IMR-90 (cell line): ENCODE results near the gene EID1. TPM values are rescaled to one million over a fixed set of nuclear protein-coding genes. Genes with fewer than 3 reads are reported as not detected.

Experiments
- ATAC-seq: fragments of 200-7000 bp; cut with Tn5 transposase; 2 replicates; pipeline ENCODE4 v1.9.1; 2020; ENCODE audit warnings: low read depth, mild to moderate bottlenecking, moderate library complexity
- BruUV-seq: library from RNA; stranded (reverse); fragments of 400-500 nt; replicated peaks from 2 replicates; lab custom pipeline; 2021; lab: Mats Ljungman, UMichigan
- CTCF ChIA-PET: fragments of 300-600 bp; formaldehyde crosslinking; extraction: SDS; loops from one replicate; lab custom pipeline; 2021; ENCODE audit warnings: antibody characterized with exemption; lab: Yijun Ruan, JAX
- POLR2A ChIA-PET: fragments of 300-600 bp; sonication (Branson Sonifier 250); formaldehyde crosslinking; loops from one replicate; lab custom pipeline; 2022; ENCODE audit warnings: antibody characterized with exemption; ENCODE audit not compliant: unreplicated experiment; lab: Charles Lee
- DNase-seq: peaks from one replicate; pipeline ENCODE4 v3.0.0; 2013
- H2AFZ ChIP-seq: replicated peaks from 2 replicates; pipeline ENCODE3; 2013; ENCODE audit warnings: low read length, mild to moderate bottlenecking; ENCODE audit not compliant: poor library complexity
- H2AK5ac ChIP-seq: 2 replicates; pipeline ENCODE4 v1.6.1; 2013; ENCODE audit warnings: low read depth, low read length, inconsistent platforms
- H2AK9ac ChIP-seq: replicated peaks from 2 replicates; pipeline ENCODE3; 2013; ENCODE audit warnings: mild to moderate bottlenecking, low read depth, low read length, moderate library complexity; ENCODE audit not compliant: poor library complexity
- H2BK120ac ChIP-seq: 2 replicates; pipeline ENCODE4 v1.6.1; 2013; ENCODE audit warnings: low read depth, low read length, inconsistent platforms
- H2BK15ac ChIP-seq: 3 replicates; pipeline ENCODE4 v1.6.1; 2013; ENCODE audit warnings: low read depth, low read length, inconsistent platforms
- H2BK20ac ChIP-seq: 2 replicates; pipeline ENCODE4 v1.6.1; 2013; ENCODE audit warnings: low read depth, mild to moderate bottlenecking, inconsistent platforms, low read length, moderate library complexity
- H2BK5ac ChIP-seq: 2 replicates; pipeline ENCODE4 v1.6.1; 2013; ENCODE audit warnings: mild to moderate bottlenecking, low read depth, low read length, inconsistent platforms; ENCODE audit not compliant: poor library complexity, severe bottlenecking
- H3K14ac ChIP-seq: replicated peaks from 2 replicates; pipeline ENCODE4 v1.6.1; 2013; ENCODE audit warnings: low read depth, low read length, inconsistent platforms
- H3K18ac ChIP-seq: 2 replicates; pipeline ENCODE4 v1.6.1; 2013; ENCODE audit warnings: low read depth, low read length, control low read depth
- H3K23ac ChIP-seq: 2 replicates; pipeline ENCODE4 v1.6.1; 2013; ENCODE audit warnings: low read depth, low read length, inconsistent platforms
- H3K27ac ChIP-seq: 2 replicates; pipeline ENCODE4 v1.5.1; 2013; ENCODE audit warnings: mild to moderate bottlenecking, control low read depth, low read length; ENCODE audit not compliant: insufficient read depth
- H3K27me3 ChIP-seq: 2 replicates; pipeline ENCODE4 v1.6.1; 2013; ENCODE audit warnings: low read length; ENCODE audit not compliant: control insufficient read depth, insufficient read depth
- H3K36me3 ChIP-seq: 2 replicates; pipeline ENCODE4 v1.6.1; 2013; ENCODE audit warnings: low read length, mixed read lengths; ENCODE audit not compliant: control insufficient read depth, insufficient read depth
- H3K4ac ChIP-seq: 2 replicates; pipeline ENCODE4 v1.6.1; 2013; ENCODE audit warnings: low read depth, low read length, inconsistent platforms
- H3K4me1 ChIP-seq: 2 replicates; pipeline ENCODE4 v1.6.1; 2013; ENCODE audit warnings: low read length, mixed read lengths; ENCODE audit not compliant: control insufficient read depth, insufficient read depth
- H3K4me2 ChIP-seq: 2 replicates; pipeline ENCODE4 v1.6.1; 2013; ENCODE audit warnings: low read depth, mild to moderate bottlenecking, control low read depth, low read length, moderate library complexity
- H3K4me3 ChIP-seq: 2 replicates; pipeline ENCODE4 v1.5.1; 2013; ENCODE audit warnings: low read depth, mild to moderate bottlenecking, control low read depth, low read length, moderate library complexity; ENCODE audit not compliant: insufficient read depth
- H3K56ac ChIP-seq: 2 replicates; pipeline ENCODE4 v1.6.1; 2013; ENCODE audit warnings: low read length, inconsistent platforms; ENCODE audit not compliant: insufficient read depth; ENCODE audit errors: extremely low read depth
- H3K79me1 ChIP-seq, 2 experiments: 2 replicates each; pipeline ENCODE4 v1.6.1; 2013; ENCODE audit warnings: low read length in 2 of 2, inconsistent platforms in 1 of 2, low read depth in 1 of 2
- H3K9ac ChIP-seq: 2 replicates; pipeline ENCODE4 v1.6.1; 2013; ENCODE audit warnings: low read depth, low read length, control low read depth
- H3K9me1 ChIP-seq: 2 replicates; pipeline ENCODE4 v1.6.1; 2013; ENCODE audit warnings: low read length, inconsistent platforms; ENCODE audit not compliant: insufficient read depth
- H3K9me3 ChIP-seq: 2 replicates; pipeline ENCODE4 v1.6.1; 2013; ENCODE audit warnings: low read length; ENCODE audit not compliant: control insufficient read depth, insufficient read depth
- H4K20me1 ChIP-seq: 2 replicates; pipeline ENCODE4 v1.6.1; 2013; ENCODE audit warnings: low read length, inconsistent platforms; ENCODE audit not compliant: insufficient read depth
- H4K5ac ChIP-seq: 2 replicates; pipeline ENCODE4 v1.6.1; 2013; ENCODE audit warnings: mild to moderate bottlenecking, low read depth, low read length, control low read depth
- H4K8ac ChIP-seq, 2 experiments: 2 replicates each; pipeline ENCODE4 v1.6.1; 2013; ENCODE audit warnings: low read depth in 2 of 2, low read length in 2 of 2, control low read depth in 1 of 2, inconsistent platforms in 1 of 2
- H4K91ac ChIP-seq: 2 replicates; pipeline ENCODE4 v1.6.1; 2013; ENCODE audit warnings: low read depth, low read length, inconsistent platforms; ENCODE audit not compliant: insufficient read depth
- CEBPB ChIP-seq: IDR thresholded peaks from 2 replicates; pipeline ENCODE4 v1.6.1; 2012; ENCODE audit warnings: low read depth, low read length, improper control_type of control experiment
- CHD1 ChIP-seq: IDR thresholded peaks from 2 replicates; pipeline ENCODE4 v1.6.1; 2012; ENCODE audit warnings: low read depth, low read length, improper control_type of control experiment
- FOS ChIP-seq: fragments of 150-350 bp; IDR thresholded peaks from 2 replicates; pipeline ENCODE4 v1.6.1; 2016; ENCODE audit warnings: low read depth, low read length
- MAFK ChIP-seq: IDR thresholded peaks from 2 replicates; pipeline ENCODE4 v1.6.1; 2012; ENCODE audit warnings: low read depth, low read length, improper control_type of control experiment
- RCOR1 ChIP-seq: IDR thresholded peaks from 2 replicates; pipeline ENCODE4 v1.6.1; 2012; ENCODE audit warnings: mild to moderate bottlenecking, low read length, improper control_type of control experiment; ENCODE audit not compliant: insufficient replicate concordance
- dilution Hi-C: fragments of 300-500 bp; cut with HindIII; formaldehyde crosslinking; loops from one replicate; pipeline ENCODE4 v1.14.3; 2018; ENCODE audit warnings: low sequenced_read_pairs; ENCODE audit not compliant: unreplicated experiment
- in situ Hi-C: fragments of 300-500 bp; cut with MboI; formaldehyde crosslinking; loops from 3 replicates; pipeline ENCODE4 v1.14.3; 2019; ENCODE audit warnings: low sequenced_read_pairs, inconsistent platforms, mixed read lengths
- intact Hi-C: fragments of 100-400 bp; cut with micrococcal nuclease; formaldehyde crosslinking; loops from 2 replicates; pipeline ENCODE4 v1.10.0; 2022
- polyA plus RNA-seq, 3 experiments: library from polyadenylated mRNA; depleted of rRNA; stranded (reverse); fragments of >200 nt; gene quantifications; 2 replicates each; pipeline ENCODE4 v1.2.3, GENCODE V29; 2012; ENCODE audit warnings: low replicate concordance in 1 of 3
- total RNA-seq: library from RNA; depleted of rRNA; stranded (reverse); fragments of >200 nt; gene quantifications from 2 replicates; pipeline ENCODE4 v1.2.3, GENCODE V29; 2012
- TF ChIP-seq, protein P1 (sequence below): fragments of 150-350 bp; IDR thresholded peaks from 2 replicates; pipeline ENCODE4 v1.6.1; 2016; ENCODE audit warnings: low read depth, mild to moderate bottlenecking, low read length, moderate library complexity, borderline replicate concordance

The EID1 gene
- total and polyA plus RNA-seq, 2 of the 4 experiments (the other 2 are of a cell fraction) = 147 to 162 TPM

DNA sequence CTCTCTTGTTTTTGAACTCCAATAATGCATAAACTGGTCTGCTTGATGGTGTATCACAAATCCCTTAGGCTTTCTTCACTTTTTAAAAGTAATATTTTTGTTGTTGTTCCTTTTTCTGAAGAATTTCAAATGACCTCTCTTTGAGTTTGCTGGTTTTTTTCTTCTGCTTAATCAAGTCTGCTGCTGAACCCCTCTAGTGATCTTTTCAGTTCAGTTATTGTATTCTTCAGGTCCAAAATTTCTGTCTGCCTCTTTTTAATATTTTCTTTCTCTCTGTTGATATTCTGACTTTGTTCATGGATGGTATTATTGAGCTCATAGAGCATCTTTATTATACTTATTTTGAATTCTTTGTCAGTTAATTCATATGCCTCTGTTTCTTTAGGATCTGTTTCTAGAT, 45.3 kb upstream of the EID1 start:
- Histone ChIP-seq H3K56ac (no peak overlapping the region), H2AFZ (no peak overlapping the region), H4K8ac (no peak overlapping the region), H4K20me1 (no peaks in the 10 kb centered on the region), H3K9ac (no peak overlapping the region), H3K4me1 (no peaks in the 10 kb centered on the region), H3K23ac (no peak overlapping the region), H3K4ac (no peak overlapping the region), H3K4me2 (no peak overlapping the region), H2AK5ac (no peak overlapping the region), H3K9me1 (no peaks in the 10 kb centered on the region), H2BK5ac (no peak overlapping the region), H4K5ac (no peak overlapping the region), H3K36me3 (peaks cover 4% of the 10 kb centered on the region), H4K91ac (no peak overlapping the region), H2BK120ac (no peak overlapping the region), H3K79me1 (no peaks in the 10 kb centered on the region), H3K27ac (no peak overlapping the region), H3K18ac (no peak overlapping the region), H3K4me3 (no peak overlapping the region), H3K14ac (no peak overlapping the region), H3K27me3 (no peaks in the 10 kb centered on the region), H3K9me3 (peaks cover 5% of the 10 kb centered on the region; the same call in 1 of the 2 replicates), H2AK9ac (no peak overlapping the region), H2BK15ac (no peak overlapping the region), H2BK20ac (no peak overlapping the region)
- intact Hi-C loops = no loop called here
- BruUV-seq = no TSS peak
- ChIA-PET CTCF (no interaction called here), POLR2A (no interaction called here)
- TF ChIP-seq FOS (no peak), MAFK (no peak), CEBPB (no peak), RCOR1 (no peak), CHD1 (no peak)
- TF ChIP-seq, protein P1, sequence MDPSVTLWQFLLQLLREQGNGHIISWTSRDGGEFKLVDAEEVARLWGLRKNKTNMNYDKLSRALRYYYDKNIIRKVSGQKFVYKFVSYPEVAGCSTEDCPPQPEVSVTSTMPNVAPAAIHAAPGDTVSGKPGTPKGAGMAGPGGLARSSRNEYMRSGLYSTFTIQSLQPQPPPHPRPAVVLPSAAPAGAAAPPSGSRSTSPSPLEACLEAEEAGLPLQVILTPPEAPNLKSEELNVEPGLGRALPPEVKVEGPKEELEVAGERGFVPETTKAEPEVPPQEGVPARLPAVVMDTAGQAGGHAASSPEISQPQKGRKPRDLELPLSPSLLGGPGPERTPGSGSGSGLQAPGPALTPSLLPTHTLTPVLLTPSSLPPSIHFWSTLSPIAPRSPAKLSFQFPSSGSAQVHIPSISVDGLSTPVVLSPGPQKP = no peak
- in situ Hi-C loops = no loop called here
- dilution Hi-C loops = no loop called here
- ATAC-seq (no peak), DNase-seq (no peak)
